HG02798 (cell line): ENCODE results near the gene NOTO.
A peak's percentile ranks its signal among the peaks of the same experiment; 100 is the strongest.

Experiments
- ATAC-seq: cut with Tn5 transposase; IDR thresholded peaks from one replicate; pipeline ENCODE4 v1.9.1; 2021; ENCODE audit warnings: mild to moderate bottlenecking; ENCODE audit not compliant: unreplicated experiment, poor library complexity

Gene NOTO

GRCh38 chr2:73233154-73233931, 31.0 kb downstream of the NOTO start, which contains the start of gene PRADC1:
Gene PRADC1 (minus strand): TSS chr2:73233239. CDS start chr2:73233160, 79 bp downstream.
- peak; percentile 94 for ATAC-seq

GRCh38 chr2:73233932-73234832, 31.8 kb downstream of the NOTO start, which contains the start of gene CCT7:
Gene CCT7 (plus strand): TSS chr2:73234308. CDS start chr2:73234379, 71 bp downstream.
- peak; percentile 69 for ATAC-seq

GRCh38 chr2:73235315-73236028, 33.1 kb downstream of the NOTO start:
- ATAC-seq: no peak

- no peak for ATAC-seq
Measured at GRCh38 chr2:73237168-73237567, 34.8 kb downstream of the NOTO start.

GRCh38 chr2:73238149-73238548, 35.8 kb downstream of the NOTO start:
- no peak for ATAC-seq

GRCh38 chr2:73238976-73239375, 36.6 kb downstream of the NOTO start:
- ATAC-seq: no peak

- ATAC-seq: no peak
Measured at GRCh38 chr2:73239776-73240175, 37.4 kb downstream of the NOTO start.

- no peak for ATAC-seq
Measured at GRCh38 chr2:73243884-73244570, 41.7 kb downstream of the NOTO start.

- no peak for ATAC-seq
Measured at GRCh38 chr2:73244580-73244979, 42.2 kb downstream of the NOTO start.

GRCh38 chr2:73246850-73247249, 44.5 kb downstream of the NOTO start:
- no peak for ATAC-seq

GRCh38 chr2:73249636-73250035, 47.3 kb downstream of the NOTO start:
- no peak for ATAC-seq

- no peak for ATAC-seq
Measured at GRCh38 chr2:73250872-73251846, 48.8 kb downstream of the NOTO start.

GRCh38 chr2:73252238-73253027, 50.1 kb downstream of the NOTO start:
- no peak for ATAC-seq

- ATAC-seq: no peak
Measured at GRCh38 chr2:73253400-73253799, 51.0 kb downstream of the NOTO start.

- ATAC-seq: no peak
Measured at GRCh38 chr2:73253901-73254300, 51.5 kb downstream of the NOTO start.

GRCh38 chr2:73254343-73255006, 52.1 kb downstream of the NOTO start:
- ATAC-seq: no peak

- no peak for ATAC-seq
Measured at GRCh38 chr2:73255007-73255644, 52.8 kb downstream of the NOTO start.
